Measurements from ENCODE around the gene GFRA1. TPM values are rescaled to one million over a fixed set of nuclear protein-coding genes. Genes with fewer than 3 reads are reported as not detected.

GFRA1 gene
- polyA plus RNA-seq, 1 of the 3 experiments (the other 2 are of a cell fraction), result 1.6 TPM

DNA sequence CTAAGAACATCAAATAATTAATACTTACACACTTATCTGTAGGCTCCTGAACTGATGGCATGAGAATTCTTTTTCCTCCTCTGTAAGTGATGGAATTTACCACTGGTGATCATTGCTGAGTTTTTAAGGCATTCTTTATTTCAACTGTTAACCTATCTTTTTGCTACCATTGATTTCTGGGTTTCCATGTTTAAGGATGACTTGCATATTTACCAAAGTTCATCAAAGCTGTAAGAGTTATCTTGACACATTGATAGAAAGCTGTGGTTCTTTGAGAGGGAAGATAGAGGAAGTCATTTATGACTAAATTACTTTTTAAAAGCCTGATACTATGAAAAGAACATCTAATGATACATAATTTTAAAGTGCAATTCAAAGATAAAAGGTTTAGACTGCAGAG is 19.5 kb upstream of the GFRA1 start:
- Histone ChIP-seq H3K79me2 (ENCODE audit: insufficient read depth) (no peaks in the 10 kb centered on the region), H3K9me2 (no peaks in the 10 kb centered on the region), H4K20me1 (ENCODE audit: insufficient read depth) (no peaks in the 10 kb centered on the region), H3K4me3 (ENCODE audit: low read depth in 2 of 2, low read length in 1 of 2) (no peak overlapping the region), H3K9me3 (no peaks in the 10 kb centered on the region), H3K4me1 (ENCODE audit: control insufficient read depth in 1 of 2, insufficient read depth in 2 of 2, low read depth in 1 of 2, low read length in 1 of 2) (no peaks in the 10 kb centered on the region), H3K36me3 (replicated peaks in 1 of 2; ENCODE audit: control insufficient read depth in 1 of 2, insufficient read depth in 2 of 2, low read length in 1 of 2) (no peaks in the 10 kb centered on the region), H3K27me3 (ENCODE audit: insufficient read depth) (no peaks in the 10 kb centered on the region), H3K27ac (ENCODE audit: low read depth in 2 of 2, low read length in 1 of 2) (no peak overlapping the region), H3K4me2 (no peak overlapping the region), H3F3A (replicated peaks; ENCODE audit: insufficient read depth) (no peaks in the 10 kb centered on the region), H3K9ac (no peak overlapping the region), H2AFZ (ENCODE audit: low read depth) (no peak overlapping the region)
- ChIA-PET POLR2A (no interaction called here), CTCF (interaction anchor here (1.8 kb wide), 1 partner anchor 493 kb away, joined by 3 read pairs; no protein-coding TSS in a partner anchor)
- TF ChIP-seq EP300 (IDR thresholded peaks at IDR 0.05; ENCODE audit: borderline replicate concordance in 1 of 2, low read depth in 1 of 2, low read length in 1 of 2), result no peak
- TF ChIP-seq JUND (IDR thresholded peaks at IDR 0.05), result no peak
- TF ChIP-seq SMC3 (IDR thresholded peaks at IDR 0.05; ENCODE audit: low read depth, low read length), result no peak
- TF ChIP-seq, protein P1, sequence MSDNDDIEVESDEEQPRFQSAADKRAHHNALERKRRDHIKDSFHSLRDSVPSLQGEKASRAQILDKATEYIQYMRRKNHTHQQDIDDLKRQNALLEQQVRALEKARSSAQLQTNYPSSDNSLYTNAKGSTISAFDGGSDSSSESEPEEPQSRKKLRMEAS (IDR thresholded peaks at IDR 0.05; ENCODE audit: low read depth), result no peak
- TF ChIP-seq GABPA (IDR thresholded peaks at IDR 0.05; ENCODE audit: low read depth), result no peak
- TF ChIP-seq, protein P2, sequence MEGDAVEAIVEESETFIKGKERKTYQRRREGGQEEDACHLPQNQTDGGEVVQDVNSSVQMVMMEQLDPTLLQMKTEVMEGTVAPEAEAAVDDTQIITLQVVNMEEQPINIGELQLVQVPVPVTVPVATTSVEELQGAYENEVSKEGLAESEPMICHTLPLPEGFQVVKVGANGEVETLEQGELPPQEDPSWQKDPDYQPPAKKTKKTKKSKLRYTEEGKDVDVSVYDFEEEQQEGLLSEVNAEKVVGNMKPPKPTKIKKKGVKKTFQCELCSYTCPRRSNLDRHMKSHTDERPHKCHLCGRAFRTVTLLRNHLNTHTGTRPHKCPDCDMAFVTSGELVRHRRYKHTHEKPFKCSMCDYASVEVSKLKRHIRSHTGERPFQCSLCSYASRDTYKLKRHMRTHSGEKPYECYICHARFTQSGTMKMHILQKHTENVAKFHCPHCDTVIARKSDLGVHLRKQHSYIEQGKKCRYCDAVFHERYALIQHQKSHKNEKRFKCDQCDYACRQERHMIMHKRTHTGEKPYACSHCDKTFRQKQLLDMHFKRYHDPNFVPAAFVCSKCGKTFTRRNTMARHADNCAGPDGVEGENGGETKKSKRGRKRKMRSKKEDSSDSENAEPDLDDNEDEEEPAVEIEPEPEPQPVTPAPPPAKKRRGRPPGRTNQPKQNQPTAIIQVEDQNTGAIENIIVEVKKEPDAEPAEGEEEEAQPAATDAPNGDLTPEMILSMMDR (IDR thresholded peaks at IDR 0.05), result no peak
- TF ChIP-seq REST (IDR thresholded peaks at IDR 0.05; ENCODE audit: low read depth, low read length), result no peak
- no peak for DNase-seq

DNA sequence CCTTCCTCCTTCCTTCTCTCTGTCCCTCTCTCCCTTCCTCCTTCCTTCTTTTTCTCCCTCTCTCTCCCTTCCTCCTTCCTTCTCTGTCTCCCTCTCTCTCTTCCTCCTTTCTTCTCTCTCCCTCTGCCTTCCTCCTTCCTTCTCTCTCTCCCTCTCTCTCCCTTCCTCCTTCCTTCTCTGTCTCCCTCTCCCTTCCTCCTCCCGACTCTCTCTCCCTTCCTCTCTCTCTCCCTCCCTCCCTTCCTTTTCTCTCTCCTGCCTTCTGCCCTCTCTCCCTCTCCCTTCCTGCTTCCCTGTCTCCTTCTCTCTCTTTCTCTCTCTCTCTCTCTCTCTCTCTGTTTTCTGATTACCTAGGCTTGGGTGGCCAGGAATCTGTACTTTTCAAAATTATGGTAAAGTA is 16.6 kb upstream of the GFRA1 start:
- no peak overlapping the region for H3K27ac ChIP-seq (ENCODE audit: low read depth in 2 of 2, low read length in 1 of 2)
- H3K9me2 ChIP-seq, result no peaks in the 10 kb centered on the region
- H3K79me2 ChIP-seq (ENCODE audit: insufficient read depth), result no peaks in the 10 kb centered on the region
- no peak overlapping the region for H3K9ac ChIP-seq
- H3K27me3 ChIP-seq (ENCODE audit: insufficient read depth), result no peaks in the 10 kb centered on the region
- 3% methylated on average over 1 of the region's 1 CpG for WGBS (ENCODE audit: low lambda C conversion rate)
- H3F3A ChIP-seq (replicated peaks; ENCODE audit: insufficient read depth), result no peaks in the 10 kb centered on the region
- POLR2A ChIA-PET, result no interaction called here
- H2AFZ ChIP-seq (ENCODE audit: low read depth), result no peak overlapping the region
- CTCF ChIA-PET, result interaction anchor here (1.3 to 3.8 kb wide), 3 partner anchors 95 to 583 kb away, joined by 4 to 24 read pairs (median 5); no protein-coding TSS in a partner anchor
- no peaks in the 10 kb centered on the region for H3K4me1 ChIP-seq (ENCODE audit: control insufficient read depth in 1 of 2, insufficient read depth in 2 of 2, low read depth in 1 of 2, low read length in 1 of 2)
- no peaks in the 10 kb centered on the region for H3K9me3 ChIP-seq
- no peaks in the 10 kb centered on the region for H3K36me3 ChIP-seq (replicated peaks in 1 of 2; ENCODE audit: control insufficient read depth in 1 of 2, insufficient read depth in 2 of 2, low read length in 1 of 2)
- no peaks in the 10 kb centered on the region for H4K20me1 ChIP-seq (ENCODE audit: insufficient read depth)
- DNase-seq, result no peak
- no peak overlapping the region for H3K4me2 ChIP-seq
- H3K4me3 ChIP-seq (ENCODE audit: low read depth in 2 of 2, low read length in 1 of 2), result no peak overlapping the region
- no peak for TF ChIP-seq RCOR1 (IDR thresholded peaks at IDR 0.05; ENCODE audit: low read length)
- TF ChIP-seq EZH2phosphoT487 (IDR thresholded peaks at IDR 0.05; ENCODE audit: borderline replicate concordance, low read depth), result no peak
- TF ChIP-seq, protein P3, sequence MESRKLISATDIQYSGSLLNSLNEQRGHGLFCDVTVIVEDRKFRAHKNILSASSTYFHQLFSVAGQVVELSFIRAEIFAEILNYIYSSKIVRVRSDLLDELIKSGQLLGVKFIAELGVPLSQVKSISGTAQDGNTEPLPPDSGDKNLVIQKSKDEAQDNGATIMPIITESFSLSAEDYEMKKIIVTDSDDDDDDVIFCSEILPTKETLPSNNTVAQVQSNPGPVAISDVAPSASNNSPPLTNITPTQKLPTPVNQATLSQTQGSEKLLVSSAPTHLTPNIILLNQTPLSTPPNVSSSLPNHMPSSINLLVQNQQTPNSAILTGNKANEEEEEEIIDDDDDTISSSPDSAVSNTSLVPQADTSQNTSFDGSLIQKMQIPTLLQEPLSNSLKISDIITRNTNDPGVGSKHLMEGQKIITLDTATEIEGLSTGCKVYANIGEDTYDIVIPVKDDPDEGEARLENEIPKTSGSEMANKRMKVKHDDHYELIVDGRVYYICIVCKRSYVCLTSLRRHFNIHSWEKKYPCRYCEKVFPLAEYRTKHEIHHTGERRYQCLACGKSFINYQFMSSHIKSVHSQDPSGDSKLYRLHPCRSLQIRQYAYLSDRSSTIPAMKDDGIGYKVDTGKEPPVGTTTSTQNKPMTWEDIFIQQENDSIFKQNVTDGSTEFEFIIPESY (IDR thresholded peaks at IDR 0.05; ENCODE audit: borderline replicate concordance, low read depth), result no peak
- TF ChIP-seq, protein P4, sequence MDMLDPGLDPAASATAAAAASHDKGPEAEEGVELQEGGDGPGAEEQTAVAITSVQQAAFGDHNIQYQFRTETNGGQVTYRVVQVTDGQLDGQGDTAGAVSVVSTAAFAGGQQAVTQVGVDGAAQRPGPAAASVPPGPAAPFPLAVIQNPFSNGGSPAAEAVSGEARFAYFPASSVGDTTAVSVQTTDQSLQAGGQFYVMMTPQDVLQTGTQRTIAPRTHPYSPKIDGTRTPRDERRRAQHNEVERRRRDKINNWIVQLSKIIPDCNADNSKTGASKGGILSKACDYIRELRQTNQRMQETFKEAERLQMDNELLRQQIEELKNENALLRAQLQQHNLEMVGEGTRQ (IDR thresholded peaks at IDR 0.05; ENCODE audit: borderline replicate concordance, low read depth, low read length), result no peak
- TF ChIP-seq MEF2A (IDR thresholded peaks at IDR 0.05; ENCODE audit: borderline replicate concordance, low read depth), result no peak
- no peak for TF ChIP-seq CHD2 (IDR thresholded peaks at IDR 0.05; ENCODE audit: low read length, partially characterized antibody)
- TF ChIP-seq PBX3 (IDR thresholded peaks at IDR 0.05), result no peak
- TF ChIP-seq, protein P2 (IDR thresholded peaks at IDR 0.05), result no peak
- no peak for TF ChIP-seq SIN3A (IDR thresholded peaks at IDR 0.05; ENCODE audit: borderline replicate concordance, low read depth, low read length)

Data from SK-N-SH (cell line).